Panc1 (cell line): ENCODE data around the gene ANKRD13A.

Source experiments
- CTCF ChIP-seq: fragments of 450-650 bp; IDR thresholded peaks from 2 replicates; pipeline ENCODE4 v1.5.1; 2017; ENCODE audit warnings: mild to moderate bottlenecking
- POLR2AphosphoS5 ChIP-seq: IDR thresholded peaks from 2 replicates; pipeline ENCODE4 v1.6.1; 2012; ENCODE audit warnings: mild to moderate bottlenecking, low read depth, low read length, moderate library complexity
- REST ChIP-seq, 2 experiments: IDR thresholded peaks; 2 replicates each; pipeline ENCODE4 v1.6.1; 2011 to 2012; ENCODE audit warnings: low read depth in 2 of 2, control low read depth in 1 of 2, low read length in 1 of 2, mild to moderate bottlenecking in 1 of 2, moderate library complexity in 1 of 2; ENCODE audit not compliant: insufficient read depth in 1 of 2
- SIN3A ChIP-seq: IDR thresholded peaks from 2 replicates; pipeline ENCODE4 v1.6.1; 2012; ENCODE audit warnings: low read depth, mild to moderate bottlenecking, low read length, moderate library complexity, borderline replicate concordance; ENCODE audit not compliant: insufficient read depth

GRCh38 chr12:110068654-110069053 is 69.4 kb downstream of the ANKRD13A start:
- TF ChIP-seq REST (IDR thresholded peaks at IDR 0.05; ENCODE audit: insufficient read depth in 1 of 2, low read depth in 2 of 2, low read length in 1 of 2) (no peak), CTCF (no peak), SIN3A (no peak), POLR2AphosphoS5 (no peak)
